Pulmonary artery endothelial cell (primary cell): Measurements from ENCODE around the gene PRR22. TPM values are rescaled to one million over a fixed set of nuclear protein-coding genes. Genes with fewer than 3 reads are reported as not detected.
"Not testable (repeated sequence)": the region's sequence is repeated elsewhere in the genome, so short reads cannot be mapped to it uniquely, and the experiment has no call there.

ENCODE experiments used
- DNase-seq: peaks from one replicate; pipeline ENCODE4 v3.0.0-alpha.2; 2011; ENCODE audit warnings: low read depth, low spot score
- total RNA-seq: library from RNA; depleted of rRNA; stranded (reverse); fragments of >200 nt; gene quantifications from 2 replicates; pipeline ENCODE4 v1.2.3, GENCODE V29; 2014

PRR22 gene
- total RNA-seq, 1 donor from 2014 or later, result 0.33 TPM

DNA sequence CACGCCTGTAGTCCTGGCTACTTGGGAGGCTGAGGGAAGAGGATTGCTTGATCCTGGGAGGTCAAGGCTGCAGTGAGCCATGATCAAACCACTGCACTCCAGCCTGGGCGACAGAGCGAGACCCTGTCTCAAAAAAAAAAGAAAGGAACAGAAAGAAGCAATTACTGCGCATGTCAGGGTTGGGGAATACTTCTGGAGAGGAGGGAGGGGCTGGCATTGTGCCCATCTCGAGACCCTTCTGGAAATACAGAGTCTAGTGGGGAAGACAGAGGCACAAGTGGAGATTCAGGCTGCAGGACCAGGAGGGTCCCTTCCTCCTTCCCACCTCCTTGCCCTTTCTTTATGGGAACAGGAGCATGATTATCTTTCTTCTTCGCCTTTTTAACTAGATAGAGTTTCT is 30.8 kb downstream of the PRR22 start:
- no peak for DNase-seq

DNA sequence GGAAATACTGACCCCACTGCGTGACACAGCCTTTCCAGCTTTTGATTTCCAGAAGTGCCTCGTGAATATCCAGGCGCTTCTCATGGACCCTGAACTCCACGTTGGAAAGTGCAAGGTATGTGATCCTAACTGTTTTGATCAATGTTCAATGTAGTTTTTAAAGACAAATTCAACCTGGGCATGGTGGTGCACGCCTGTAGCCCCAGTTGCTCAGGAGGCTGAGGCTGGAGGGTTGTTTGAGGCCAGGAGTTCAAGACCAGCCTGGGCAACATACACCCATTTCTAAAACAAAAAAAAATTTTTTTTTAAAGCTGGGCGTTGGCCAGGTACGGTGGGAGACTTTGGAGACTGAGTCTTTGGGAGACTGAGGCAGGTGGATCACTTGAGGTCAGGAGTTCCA is 32.8 kb downstream of the PRR22 start:
- no peak for DNase-seq

DNA sequence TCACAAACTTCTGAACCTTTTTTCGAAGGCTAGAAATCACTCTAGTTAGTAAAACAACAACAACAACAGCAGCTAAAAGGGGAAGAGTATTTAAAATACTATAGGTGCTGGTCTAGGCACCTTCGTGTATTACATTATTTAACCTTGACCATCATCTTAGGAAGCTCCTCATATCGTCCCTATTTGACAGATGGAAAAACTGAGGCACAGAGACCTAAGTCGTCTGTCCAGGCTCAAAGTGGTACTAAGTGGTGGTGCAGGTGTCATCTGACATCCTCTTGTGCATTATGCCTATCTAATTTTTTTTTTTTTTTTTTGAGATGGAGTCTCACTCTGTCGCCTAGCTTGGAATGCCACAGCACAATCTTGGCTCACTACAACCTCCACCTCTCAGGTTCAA is 35.0 kb downstream of the PRR22 start:
- DNase-seq, result no peak

DNA sequence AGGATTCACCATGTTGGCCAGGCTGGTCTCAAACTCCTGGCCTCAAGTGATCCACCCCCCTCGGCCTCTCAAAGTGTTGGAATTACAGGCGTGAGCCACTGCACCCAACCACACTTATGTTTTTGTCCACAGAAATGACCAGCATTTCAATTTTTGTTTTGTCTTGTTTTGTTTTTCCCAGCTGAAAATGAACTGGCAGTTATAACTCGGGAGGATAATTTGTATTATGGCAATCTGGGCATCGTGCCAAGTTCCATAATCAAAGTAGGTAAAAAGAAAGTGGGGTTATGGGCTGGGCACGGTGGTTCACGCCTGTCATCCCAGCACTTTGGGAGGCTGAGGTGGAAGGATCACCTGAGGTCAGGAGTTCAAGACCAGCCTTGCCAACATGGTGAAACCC is 35.6 kb downstream of the PRR22 start:
- not testable (repeated sequence) for DNase-seq

DNA sequence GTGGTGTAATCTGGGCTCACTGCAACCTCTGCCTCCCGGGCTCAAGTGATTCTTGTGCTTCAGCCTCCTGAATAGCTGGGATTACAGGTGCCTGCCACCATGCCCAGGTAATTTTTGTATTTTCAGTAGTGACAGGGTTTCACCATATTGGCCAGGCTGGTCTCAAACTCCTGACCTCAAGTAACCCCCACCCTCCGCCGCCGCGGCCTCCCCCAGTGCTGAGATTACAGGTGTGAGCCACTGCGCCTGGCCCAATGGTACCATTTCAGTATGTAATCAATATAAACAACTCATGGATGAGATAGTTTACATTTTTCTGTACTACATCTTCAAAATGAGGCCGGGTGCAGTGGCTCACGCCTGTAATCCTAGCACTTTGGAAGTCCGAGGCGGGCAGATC is 39.5 kb downstream of the PRR22 start:
- not testable (repeated sequence) for DNase-seq

DNA sequence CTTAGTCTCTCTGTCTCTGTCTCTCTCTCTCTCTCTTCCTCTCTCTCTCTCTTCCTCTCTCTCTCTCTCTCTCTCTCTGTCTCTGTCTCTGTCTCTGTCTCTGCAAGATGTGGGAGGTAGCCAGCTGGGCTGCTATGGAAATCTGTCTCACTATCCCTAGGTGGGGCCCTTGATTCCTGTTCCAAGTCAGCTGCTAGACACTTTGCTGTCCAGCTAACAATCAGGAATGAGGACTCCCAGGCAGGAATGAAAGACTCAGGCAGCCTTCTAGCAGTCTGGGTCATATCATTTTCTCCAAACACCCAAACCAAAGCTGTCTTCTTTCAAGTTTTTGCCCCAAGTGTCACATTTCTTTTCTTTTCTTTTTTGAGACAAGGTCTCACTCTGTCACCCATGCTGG is 40.9 kb downstream of the PRR22 start:
- no peak for DNase-seq

DNA sequence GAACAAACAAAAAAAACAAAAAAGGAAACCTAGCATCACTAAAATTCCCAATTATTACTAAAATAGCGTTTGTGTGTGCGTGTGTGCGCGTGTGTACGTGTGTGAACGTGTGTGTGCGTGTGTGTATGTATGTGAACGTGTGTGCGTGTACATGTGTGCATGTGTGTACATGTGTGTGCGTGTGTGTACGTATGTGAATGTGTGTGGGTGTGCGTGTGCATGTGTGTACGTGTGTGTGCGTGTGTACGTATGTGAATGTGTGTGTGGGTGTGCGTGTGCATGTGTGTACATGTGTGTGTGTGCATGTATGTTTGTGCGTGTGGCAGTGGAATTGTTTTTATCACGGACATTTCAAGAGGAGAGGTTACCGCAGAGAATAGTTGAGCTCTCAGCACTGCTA is 42.5 kb downstream of the PRR22 start:
- DNase-seq, result no peak

DNA sequence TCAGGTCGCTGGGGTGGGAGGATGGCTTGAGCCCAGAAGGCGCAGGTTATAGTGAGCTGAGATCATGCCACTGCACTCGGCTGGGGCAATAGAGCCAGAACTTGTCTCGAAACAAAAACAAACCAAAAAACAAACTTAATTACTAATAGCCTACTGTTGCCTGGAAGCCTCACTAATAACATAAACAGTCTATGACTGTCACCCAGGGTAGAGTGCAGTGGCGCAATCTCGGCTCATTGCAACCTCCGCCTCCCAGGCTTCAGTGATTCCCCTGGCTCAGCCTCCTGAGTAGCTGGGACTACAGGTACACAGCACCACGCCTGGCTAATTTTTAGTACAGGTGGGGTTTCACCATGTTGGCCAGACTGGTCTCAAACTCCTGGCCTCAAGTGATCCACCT is 46.1 kb downstream of the PRR22 start:
- no peak for DNase-seq

DNA sequence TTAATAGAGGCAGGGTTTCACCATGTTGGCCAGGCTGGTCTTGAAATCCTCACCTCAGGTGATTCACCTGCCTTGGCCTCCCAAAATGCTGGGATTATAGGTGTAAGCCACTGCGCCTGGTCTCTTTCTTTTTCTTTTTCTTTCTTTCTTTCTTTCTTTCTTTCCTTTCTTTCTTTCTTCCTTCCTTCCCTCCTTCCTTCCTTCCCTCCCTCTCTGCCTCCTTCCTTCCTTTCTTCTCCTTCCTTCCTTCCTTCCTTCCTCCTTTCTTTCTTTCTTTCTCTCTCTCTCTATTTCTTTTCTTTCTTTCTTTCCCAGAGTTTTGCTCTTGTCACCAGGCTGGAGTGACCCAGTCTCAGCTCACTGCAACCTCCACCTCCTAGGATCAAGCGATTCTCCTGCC is 51.4 kb downstream of the PRR22 start:
- DNase-seq, result not testable (repeated sequence)

Other genes with a start within 250 kb of the PRR22 start
- 0.11 TPM in 1 of 2 replicates, not detected in the other for gene TINCR, start 216.8 kb downstream of the PRR22 start, total RNA-seq
- gene SAFB2, start 162.0 kb downstream of the PRR22 start, total RNA-seq, result 29.0 and 56.6 TPM in 2 replicates
- gene SAFB, start 161.7 kb downstream of the PRR22 start, total RNA-seq, result 68.5 and 88.1 TPM in 2 replicates
- gene MICOS13, start 104.2 kb downstream of the PRR22 start, total RNA-seq, result 26.1 and 60.3 TPM in 2 replicates
- 5.4 and 6.5 TPM in 2 replicates for gene HSD11B1L, start 103.7 kb downstream of the PRR22 start, total RNA-seq
- gene RPL36, start 94.5 kb downstream of the PRR22 start, total RNA-seq, result 388 and 866 TPM in 2 replicates
- gene LONP1, start 64.6 kb downstream of the PRR22 start, total RNA-seq, result 91.4 and 116 TPM in 2 replicates
- not detected in 2 replicates for gene CATSPERD, start 64.1 kb downstream of the PRR22 start, total RNA-seq
- gene DUS3L, start 6.4 kb upstream of the PRR22 start, total RNA-seq, result 32.3 and 41.7 TPM in 2 replicates
- 0.13 and 0.25 TPM in 2 replicates for gene NRTN, start 20.3 kb upstream of the PRR22 start, total RNA-seq
- gene FUT6, start 55.0 kb upstream of the PRR22 start, total RNA-seq, result not detected in 2 replicates
- not detected in 2 replicates for gene FUT3, start 66.7 kb upstream of the PRR22 start, total RNA-seq
- gene FUT5, start 85.8 kb upstream of the PRR22 start, total RNA-seq, result not detected in 2 replicates
- gene NDUFA11, start 119.0 kb upstream of the PRR22 start, total RNA-seq, result 183 and 303 TPM in 2 replicates
- gene VMAC, start 120.1 kb upstream of the PRR22 start, total RNA-seq, result 3.8 and 4.4 TPM in 2 replicates
- gene CAPS, start 129.5 kb upstream of the PRR22 start, total RNA-seq, result 1.6 TPM in 2 replicates
- gene RANBP3, start 193.4 kb upstream of the PRR22 start, total RNA-seq, result 36.4 and 42.4 TPM in 2 replicates